HEK293 (cell line): ENCODE data around the gene UHRF1.
A peak's percentile ranks its signal among the peaks of the same experiment; 100 is the strongest.

Experiments used
- AEBP2 ChIP-seq: fragments of 450-650 bp; formaldehyde crosslinking; IDR thresholded peaks from 2 replicates; pipeline ENCODE4 v1.5.1; 2016; ENCODE audit warnings: missing biosample characterization, missing genetic modification characterization, borderline replicate concordance
- GLI4 ChIP-seq: fragments of 450-650 bp; formaldehyde crosslinking; IDR thresholded peaks from 2 replicates; pipeline ENCODE4 v1.5.1; 2016; ENCODE audit warnings: missing biosample characterization, missing genetic modification characterization
- KLF7 ChIP-seq: fragments of 450-650 bp; formaldehyde crosslinking; IDR thresholded peaks from 2 replicates; pipeline ENCODE4 v1.5.1; 2016; ENCODE audit warnings: missing biosample characterization, missing genetic modification characterization, borderline replicate concordance
- PATZ1 ChIP-seq: fragments of 450-650 bp; formaldehyde crosslinking; IDR thresholded peaks from 2 replicates; pipeline ENCODE4 v1.5.1; 2016; ENCODE audit warnings: missing biosample characterization, missing genetic modification characterization
- PRDM2 ChIP-seq: fragments of 450-650 bp; formaldehyde crosslinking; IDR thresholded peaks from 2 replicates; pipeline ENCODE4 v1.5.1; 2016; ENCODE audit warnings: missing biosample characterization, missing genetic modification characterization, borderline replicate concordance
- RBAK ChIP-seq: fragments of 450-650 bp; formaldehyde crosslinking; IDR thresholded peaks from 2 replicates; pipeline ENCODE4 v1.5.1; 2016; ENCODE audit warnings: missing biosample characterization, missing genetic modification characterization
- SP3 ChIP-seq: fragments of 450-650 bp; formaldehyde crosslinking; IDR thresholded peaks from 2 replicates; pipeline ENCODE4 v1.5.1; 2016; ENCODE audit warnings: missing biosample characterization, missing genetic modification characterization
- ZBTB21 ChIP-seq: fragments of 450-650 bp; formaldehyde crosslinking; IDR thresholded peaks from 2 replicates; pipeline ENCODE4 v1.5.1; 2017; ENCODE audit warnings: missing biosample characterization, missing genetic modification characterization
- ZNF138 ChIP-seq: fragments of 450-650 bp; formaldehyde crosslinking; IDR thresholded peaks from 2 replicates; pipeline ENCODE4 v1.5.1; 2016; ENCODE audit warnings: missing biosample characterization, missing genetic modification characterization, borderline replicate concordance
- ZNF19 ChIP-seq: fragments of 450-650 bp; formaldehyde crosslinking; IDR thresholded peaks from 2 replicates; pipeline ENCODE4; 2016; ENCODE audit warnings: missing biosample characterization, missing genetic modification characterization, low read depth
- ZNF202 ChIP-seq: fragments of 450-650 bp; formaldehyde crosslinking; IDR thresholded peaks from 2 replicates; pipeline ENCODE4 v1.5.1; 2016; ENCODE audit warnings: missing biosample characterization, missing genetic modification characterization, borderline replicate concordance
- ZNF239 ChIP-seq: fragments of 450-650 bp; formaldehyde crosslinking; IDR thresholded peaks from 2 replicates; pipeline ENCODE4 v1.5.1; 2016; ENCODE audit warnings: missing biosample characterization, missing genetic modification characterization
- ZNF248 ChIP-seq: fragments of 450-650 bp; formaldehyde crosslinking; IDR thresholded peaks from 2 replicates; pipeline ENCODE4 v1.5.1; 2017; ENCODE audit warnings: missing biosample characterization, missing genetic modification characterization
- ZNF302 ChIP-seq: fragments of 450-650 bp; formaldehyde crosslinking; IDR thresholded peaks from 2 replicates; pipeline ENCODE4 v1.5.1; 2016; ENCODE audit warnings: missing biosample characterization, missing genetic modification characterization, low read depth
- ZNF324 ChIP-seq: fragments of 450-650 bp; formaldehyde crosslinking; IDR thresholded peaks from 2 replicates; pipeline ENCODE4 v1.5.1; 2016; ENCODE audit warnings: missing biosample characterization, missing genetic modification characterization
- ZNF354C ChIP-seq: fragments of 450-650 bp; formaldehyde crosslinking; IDR thresholded peaks from 2 replicates; pipeline ENCODE4 v1.5.1; 2016; ENCODE audit warnings: missing biosample characterization, missing genetic modification characterization, low read depth, borderline replicate concordance
- ZNF488 ChIP-seq: fragments of 450-650 bp; formaldehyde crosslinking; IDR thresholded peaks from 2 replicates; pipeline ENCODE4 v1.5.1; 2016; ENCODE audit warnings: missing biosample characterization, missing genetic modification characterization
- ZNF529 ChIP-seq: fragments of 450-650 bp; formaldehyde crosslinking; IDR thresholded peaks from 2 replicates; pipeline ENCODE4 v1.5.1; 2017; ENCODE audit warnings: missing genetic modification characterization, missing biosample characterization; ENCODE audit not compliant: insufficient replicate concordance
- ZNF544 ChIP-seq: fragments of 450-650 bp; formaldehyde crosslinking; IDR thresholded peaks from 2 replicates; pipeline ENCODE4 v1.5.0; 2017; ENCODE audit warnings: missing biosample characterization, missing genetic modification characterization
- ZNF571 ChIP-seq: fragments of 450-650 bp; formaldehyde crosslinking; IDR thresholded peaks from 2 replicates; pipeline ENCODE4 v1.5.0; 2017; ENCODE audit warnings: missing biosample characterization, missing genetic modification characterization
- ZNF639 ChIP-seq: fragments of 450-650 bp; formaldehyde crosslinking; IDR thresholded peaks from 2 replicates; pipeline ENCODE4 v1.5.1; 2016; ENCODE audit warnings: missing biosample characterization, missing genetic modification characterization
- ZNF747 ChIP-seq: fragments of 450-650 bp; formaldehyde crosslinking; IDR thresholded peaks from 2 replicates; pipeline ENCODE4 v1.5.1; 2016; ENCODE audit warnings: missing biosample characterization, missing genetic modification characterization
- ZNF830 ChIP-seq: fragments of 450-650 bp; IDR thresholded peaks from 2 replicates; pipeline ENCODE4 v1.5.0; 2018; ENCODE audit warnings: missing biosample characterization, missing genetic modification characterization, low read depth, mild to moderate bottlenecking, moderate library complexity
- ZSCAN4 ChIP-seq: fragments of 450-650 bp; formaldehyde crosslinking; IDR thresholded peaks from 2 replicates; pipeline ENCODE4 v1.5.1; 2017; ENCODE audit warnings: missing biosample characterization, missing genetic modification characterization
- ZXDB ChIP-seq: fragments of 450-650 bp; formaldehyde crosslinking; IDR thresholded peaks from 2 replicates; pipeline ENCODE4 v1.5.1; 2016; ENCODE audit warnings: missing biosample characterization, missing genetic modification characterization

Gene UHRF1

GRCh38 chr19:4870025-4870700 is 39.1 kb upstream of the UHRF1 start (continued):
- TF ChIP-seq ZNF830 (tag by site-specific recombination): no peak
- peak; percentile 96 for TF ChIP-seq KLF7 (tag by site-specific recombination)
- TF ChIP-seq RBAK (tag by site-specific recombination): no peak
- no peak for TF ChIP-seq ZNF571
- TF ChIP-seq AEBP2 (tag by site-specific recombination): no peak
- TF ChIP-seq ZNF354C: no peak
- TF ChIP-seq ZNF324 (tag by site-specific recombination): peak; percentile 69; the same call in 1 of the 2 replicates
- no peak for TF ChIP-seq ZNF488 (tag by site-specific recombination)
- TF ChIP-seq PRDM2: no peak
- TF ChIP-seq ZNF747 (tag by site-specific recombination): no peak
- TF ChIP-seq ZNF544 (tag by site-specific recombination): no peak
- TF ChIP-seq ZNF19 (tag by site-specific recombination): no peak
- TF ChIP-seq ZNF639: peak; percentile 63
- no peak for TF ChIP-seq ZNF302 (tag by site-specific recombination)
- no peak for TF ChIP-seq ZNF248
- TF ChIP-seq PATZ1 (tag by site-specific recombination): peak; percentile 57; the same call in 1 of the 2 replicates
- TF ChIP-seq ZNF239 (tag by site-specific recombination): no peak
- no peak for TF ChIP-seq ZSCAN4 (tag by site-specific recombination)
- 0 out of 2 replicates have a peak, but pooled peaks have one; percentile 21 for TF ChIP-seq ZXDB
- TF ChIP-seq SP3: peak; percentile 40
- peak; percentile 56 for TF ChIP-seq ZBTB21 (tag by site-specific recombination)
- TF ChIP-seq ZNF202 (tag by site-specific recombination): no peak
- no peak for TF ChIP-seq GLI4 (tag by site-specific recombination)
- no peak for TF ChIP-seq ZNF529
- TF ChIP-seq ZNF138 (tag by site-specific recombination): no peak
